ENCODE results near the gene NXPH2.

GRCh38 chr2:138818556-138818955, 38.4 kb upstream of the NXPH2 start:
- TF ChIP-seq CTCF (CRISPR knock-in tag; IDR thresholded peaks at IDR 0.05) (no peak), MYC (CRISPR knock-in tag; IDR thresholded peaks at IDR 0.05; ENCODE audit: borderline replicate concordance) (no peak), HMG20A (CRISPR knock-in tag; IDR thresholded peaks at IDR 0.05; ENCODE audit: borderline replicate concordance) (no peak), PTBP1 (IDR thresholded peaks at IDR 0.05; ENCODE audit: low read depth, low read length, poor library complexity, severe bottlenecking) (no peak), BORCS8-MEF2B (CRISPR knock-in tag; IDR thresholded peaks at IDR 0.05) (no peak), KDM5B (CRISPR knock-in tag; IDR thresholded peaks at IDR 0.05; ENCODE audit: borderline replicate concordance) (no peak), DBP (CRISPR knock-in tag; IDR thresholded peaks at IDR 0.05; ENCODE audit: not compliant biosample characterization) (no peak), RELA (CRISPR knock-in tag; IDR thresholded peaks at IDR 0.05) (no peak), CHD2 (IDR thresholded peaks at IDR 0.05; ENCODE audit: low read depth, low read length) (no peak), ZBTB42 (CRISPR knock-in tag; IDR thresholded peaks at IDR 0.05) (no peak), FOXJ3 (CRISPR knock-in tag; IDR thresholded peaks at IDR 0.05; ENCODE audit: borderline replicate concordance) (no peak), EP300 (IDR thresholded peaks at IDR 0.05; ENCODE audit: low read depth in 2 of 2, low read length in 2 of 2) (no peak), EP300 (CRISPR knock-in tag; IDR thresholded peaks at IDR 0.05; ENCODE audit: borderline replicate concordance) (no peak), ZNF414 (CRISPR knock-in tag; IDR thresholded peaks at IDR 0.05) (no peak)
- TF ChIP-seq, protein P1, sequence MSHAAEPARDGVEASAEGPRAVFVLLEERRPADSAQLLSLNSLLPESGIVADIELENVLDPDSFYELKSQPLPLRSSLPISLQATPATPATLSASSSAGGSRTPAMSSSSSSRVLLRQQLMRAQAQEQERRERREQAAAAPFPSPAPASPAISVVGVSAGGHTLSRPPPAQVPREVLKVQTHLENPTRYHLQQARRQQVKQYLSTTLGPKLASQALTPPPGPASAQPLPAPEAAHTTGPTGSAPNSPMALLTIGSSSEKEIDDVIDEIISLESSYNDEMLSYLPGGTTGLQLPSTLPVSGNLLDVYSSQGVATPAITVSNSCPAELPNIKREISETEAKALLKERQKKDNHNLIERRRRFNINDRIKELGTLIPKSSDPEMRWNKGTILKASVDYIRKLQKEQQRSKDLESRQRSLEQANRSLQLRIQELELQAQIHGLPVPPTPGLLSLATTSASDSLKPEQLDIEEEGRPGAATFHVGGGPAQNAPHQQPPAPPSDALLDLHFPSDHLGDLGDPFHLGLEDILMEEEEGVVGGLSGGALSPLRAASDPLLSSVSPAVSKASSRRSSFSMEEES (CRISPR knock-in tag; IDR thresholded peaks at IDR 0.05): no peak

Measured in HepG2 (cell line).